Measurements from ENCODE around the gene USP17L19.
"Not testable (repeated sequence)": the region's sequence is repeated elsewhere in the genome, so short reads cannot be mapped to it uniquely, and the experiment has no call there.

GRCh38 chr4:9234085-9234484, 19.1 kb upstream of the USP17L19 start, which contains the start of gene USP17L15:
- not testable (repeated sequence) for TF ChIP-seq CTCF (IDR thresholded peaks at IDR 0.05; ENCODE audit: borderline replicate concordance, extremely low read depth, low read length, poor library complexity, severe bottlenecking); EZH2 (IDR thresholded peaks at IDR 0.05; ENCODE audit: borderline replicate concordance, low read depth, low read length, severe bottlenecking)

Measured in DND-41 (cell line).